PFSK-1 (cell line): Measurements from ENCODE around the gene SYT14.

Source experiments
- FOXP2 ChIP-seq: optimal IDR thresholded peaks from 2 replicates; pipeline ENCODE3; 2011; ENCODE audit warnings: borderline replicate concordance, control low read depth, inconsistent platforms; ENCODE audit not compliant: insufficient read depth; ENCODE audit errors: extremely low read length, extremely low read depth
- POLR2AphosphoS5 ChIP-seq: IDR thresholded peaks from 2 replicates; pipeline ENCODE4 v1.6.1; 2012; ENCODE audit warnings: low read depth, mild to moderate bottlenecking, control low read depth, low read length, moderate library complexity
- REST ChIP-seq, 2 experiments: IDR thresholded peaks; 2 replicates each; pipeline versions ENCODE4 v1.6.1 to v1.8.0; 2011 to 2012; ENCODE audit warnings: low read depth in 2 of 2, low read length in 2 of 2, control low read depth in 1 of 2, inconsistent platforms in 1 of 2, mild to moderate bottlenecking in 1 of 2, moderate library complexity in 1 of 2; ENCODE audit not compliant: insufficient read depth in 1 of 2
- SIN3A ChIP-seq: IDR thresholded peaks from 2 replicates; pipeline ENCODE4 v1.6.1; 2012; ENCODE audit warnings: mild to moderate bottlenecking, low read length, moderate library complexity, borderline replicate concordance; ENCODE audit not compliant: insufficient read depth
- TAF1 ChIP-seq: IDR thresholded peaks from 2 replicates; pipeline ENCODE4 v1.6.1; 2012; ENCODE audit warnings: low read length, control low read depth, borderline replicate concordance; ENCODE audit not compliant: insufficient read depth

The SYT14 gene

DNA sequence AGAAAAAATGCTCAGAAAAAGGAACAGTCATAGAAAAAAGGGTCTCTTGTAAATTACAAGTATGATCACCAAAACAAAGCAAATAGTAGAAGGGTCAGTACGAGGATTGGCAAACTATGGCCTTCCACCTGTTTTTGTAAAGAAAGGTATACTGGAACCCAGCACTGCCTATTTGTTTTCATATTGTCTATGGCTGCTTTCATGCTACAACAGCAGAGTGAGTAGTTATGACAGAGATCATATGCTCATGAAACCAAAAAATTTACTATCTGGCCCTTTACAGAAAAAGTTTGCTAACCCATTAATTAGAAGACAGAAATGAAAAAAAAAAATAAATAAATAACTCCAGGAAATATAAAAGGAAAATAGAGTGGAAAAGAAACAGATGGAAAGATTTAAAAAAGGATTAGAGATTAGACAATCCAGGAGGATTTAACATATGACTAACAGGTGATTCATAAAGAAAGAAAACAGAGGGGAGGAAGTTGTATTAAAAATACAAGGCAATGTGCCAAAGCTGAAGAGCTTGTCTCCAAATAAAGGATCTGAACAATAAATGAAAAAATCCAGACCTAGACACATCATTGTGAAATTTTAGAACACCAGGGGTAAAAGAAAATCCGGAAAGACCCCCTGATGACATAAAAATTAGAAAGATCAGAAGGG is 186.0 kb downstream of the SYT14 start:
- TF ChIP-seq TAF1 (no peak), SIN3A (no peak), POLR2AphosphoS5 (no peak), REST (IDR thresholded peaks at IDR 0.05; ENCODE audit: insufficient read depth in 1 of 2, low read depth in 2 of 2, low read length in 2 of 2) (no peak), FOXP2 (no peak)

- TF ChIP-seq FOXP2: no peak
- no peak for TF ChIP-seq SIN3A
- TF ChIP-seq POLR2AphosphoS5: no peak
- TF ChIP-seq REST (IDR thresholded peaks at IDR 0.05; ENCODE audit: insufficient read depth in 1 of 2, low read depth in 2 of 2, low read length in 2 of 2): no peak
- no peak for TF ChIP-seq TAF1
Observed at GRCh38 chr1:210124736-210125135, 186.7 kb downstream of the SYT14 start.

GRCh38 chr1:210125143-210125542 is 187.1 kb downstream of the SYT14 start:
- peak; percentile 40; the same call in 1 of the 2 replicates for TF ChIP-seq POLR2AphosphoS5
- TF ChIP-seq TAF1: no peak
- peak in 1 of 2 experiments; percentile 36; a peak in 1 of 4 replicates for TF ChIP-seq REST (IDR thresholded peaks at IDR 0.05; ENCODE audit: insufficient read depth in 1 of 2, low read depth in 2 of 2, low read length in 2 of 2)
- peak; percentile 19; the same call in 1 of the 2 replicates for TF ChIP-seq SIN3A
- TF ChIP-seq FOXP2: no peak

DNA sequence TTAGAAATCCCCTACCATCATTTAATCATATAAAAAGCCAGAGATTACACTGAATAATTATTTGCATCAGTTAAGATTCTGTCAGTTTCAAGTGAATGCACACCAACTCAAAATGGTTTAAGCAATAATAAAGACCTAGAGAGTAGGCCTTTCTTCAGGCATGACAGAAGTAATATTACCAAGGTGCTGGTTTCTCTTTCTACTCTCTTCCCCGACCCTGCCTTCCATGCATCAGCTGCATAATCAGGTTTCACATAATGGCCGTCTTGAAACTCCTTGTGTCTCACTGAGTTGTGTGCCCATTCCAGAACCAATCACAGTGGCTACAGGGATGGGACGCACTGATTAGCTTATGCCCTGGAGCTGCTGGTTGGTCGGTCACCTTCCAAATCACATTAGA is 191.1 kb downstream of the SYT14 start:
- no peak for TF ChIP-seq TAF1
- no peak for TF ChIP-seq POLR2AphosphoS5
- TF ChIP-seq FOXP2: no peak
- TF ChIP-seq SIN3A: no peak
- no peak for TF ChIP-seq REST (IDR thresholded peaks at IDR 0.05; ENCODE audit: insufficient read depth in 1 of 2, low read depth in 2 of 2, low read length in 2 of 2)
